Measurements from ENCODE around the gene MMP27.

Gene MMP27

GRCh38 chr11:102704841-102705240 is 728 bp downstream of the MMP27 start:
- peak overlapping the region in 4 of 7 experiments; percentile 1 to 24 (median 14) for H3K4me3 ChIP-seq

DNA sequence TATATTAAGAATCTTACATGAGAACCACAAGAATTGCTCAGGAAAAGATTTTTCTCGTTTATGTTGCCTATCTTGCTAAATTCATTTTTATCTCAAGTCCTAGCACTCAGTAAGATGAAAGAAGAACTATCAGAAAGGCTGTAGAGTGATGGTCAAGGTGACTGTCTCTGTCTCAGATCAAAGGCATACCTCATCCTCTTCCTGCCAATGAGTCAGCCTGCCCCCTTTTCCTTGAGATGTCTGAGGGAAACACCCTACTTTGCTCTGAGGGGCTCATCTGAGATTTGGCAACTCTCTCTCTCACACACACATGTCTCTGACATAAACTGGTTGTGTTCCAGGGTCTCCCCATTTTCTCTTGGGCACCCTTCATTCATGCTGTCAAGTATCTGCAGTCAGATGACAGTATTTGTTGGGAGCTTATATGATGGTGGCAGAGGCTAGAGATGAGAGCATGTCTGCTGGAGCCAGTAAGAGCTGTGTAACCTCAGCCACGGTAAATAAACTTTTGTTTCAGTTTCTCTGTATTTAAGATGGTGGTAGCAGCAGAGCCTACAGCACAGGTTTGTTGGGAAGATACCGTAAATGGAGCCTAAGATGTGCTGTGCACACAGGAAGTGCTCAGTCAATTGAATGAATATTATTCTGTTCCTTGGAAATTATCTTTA is 1.6 kb downstream of the MMP27 start:
- no peak overlapping the region for H3K4me3 ChIP-seq
- H3K27ac ChIP-seq = peak overlapping the region in 4 of 21 experiments; percentile 50 to 68 (median 54)

More at GRCh38 chr11:102704841-102705240, 728 bp downstream of the MMP27 start:
- H3K27ac ChIP-seq = peak overlapping the region in 18 of 21 experiments; percentile 16 to 82 (median 54)

GRCh38 chr11:102695201-102695600 is 10.4 kb downstream of the MMP27 start:
- no peak overlapping the region for H3K4me3 ChIP-seq
- peak overlapping the region in 1 of 21 experiments; percentile 20 for H3K27ac ChIP-seq

DNA sequence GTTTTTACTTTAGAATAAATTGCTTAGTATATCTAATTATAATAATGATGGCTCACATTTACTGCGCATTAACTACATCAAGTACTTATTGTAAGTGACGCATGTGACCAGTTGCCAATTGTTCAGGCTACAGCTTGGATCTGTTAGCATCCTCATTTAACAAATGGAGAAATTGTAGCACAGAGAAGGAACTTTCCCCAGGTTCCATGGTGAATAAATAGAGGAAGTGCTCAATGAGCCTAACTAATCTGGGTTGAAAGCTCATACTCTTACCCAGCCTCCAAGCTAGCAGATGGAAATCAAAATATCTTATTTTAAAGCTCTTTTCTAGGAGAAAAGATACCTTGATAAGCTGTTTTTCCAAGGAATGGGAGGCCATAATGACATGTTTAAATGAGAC is 19.8 kb downstream of the MMP27 start:
- peak overlapping the region in 9 of 21 experiments; percentile 1 to 72 (median 34) for H3K27ac ChIP-seq
- H3K4me3 ChIP-seq = no peak overlapping the region

DNA sequence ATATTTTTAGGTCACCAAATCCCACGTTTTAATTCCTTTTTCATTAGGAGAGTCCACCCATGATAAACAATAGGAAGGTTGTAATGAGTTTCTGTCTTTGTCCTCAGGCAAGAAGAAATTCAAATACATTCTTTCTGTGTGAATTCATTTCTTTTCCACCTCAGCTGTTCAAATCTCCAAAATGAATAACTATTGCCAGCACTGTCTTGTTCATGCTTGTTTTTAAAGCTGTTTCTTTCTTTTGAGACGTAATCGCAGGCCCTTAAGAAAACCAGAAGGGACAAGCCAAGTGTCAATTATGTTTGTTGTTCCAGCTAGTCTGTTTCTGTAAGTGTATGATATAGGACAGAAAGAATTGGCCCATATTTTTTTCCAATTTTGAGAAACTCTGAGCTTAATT is 20.2 kb downstream of the MMP27 start:
- Histone ChIP-seq H3K27ac (peak overlapping the region in 5 of 21 experiments; percentile 2 to 72 (median 31)), H3K4me3 (no peak overlapping the region)

DNA sequence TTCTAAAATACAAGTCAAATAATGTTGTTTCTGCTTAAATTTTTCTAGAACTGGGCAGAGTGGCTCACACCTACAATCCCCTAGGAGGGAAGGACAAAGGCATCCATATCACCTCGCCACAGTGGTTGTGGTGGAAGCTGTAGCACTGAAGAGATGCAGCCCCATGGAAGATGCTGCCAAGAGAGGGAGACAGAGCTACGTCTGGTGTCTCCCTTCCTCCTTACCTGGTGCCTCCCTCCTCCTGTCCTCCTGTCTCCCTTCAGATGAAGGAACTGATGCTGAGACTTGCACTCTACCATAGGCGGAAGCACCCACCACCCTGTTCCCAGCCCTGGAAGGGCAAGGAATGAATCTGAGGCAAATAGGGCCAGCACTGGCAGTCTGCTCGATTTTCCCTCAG is 22.3 kb downstream of the MMP27 start:
- Histone ChIP-seq H3K27ac (peak overlapping the region in 1 of 21 experiments; percentile 1), H3K4me3 (no peak overlapping the region)

GRCh38 chr11:102680945-102681344 is 24.6 kb downstream of the MMP27 start:
- Histone ChIP-seq H3K27ac (peak overlapping the region in 1 of 21 experiments; percentile 24), H3K4me3 (no peak overlapping the region)

GRCh38 chr11:102678022-102678421 is 27.5 kb downstream of the MMP27 start:
- Histone ChIP-seq H3K27ac (no peak overlapping the region), H3K4me3 (no peak overlapping the region)

GRCh38 chr11:102676084-102676483 is 29.5 kb downstream of the MMP27 start:
- no peak overlapping the region for H3K4me3 ChIP-seq
- no peak overlapping the region for H3K27ac ChIP-seq

DNA sequence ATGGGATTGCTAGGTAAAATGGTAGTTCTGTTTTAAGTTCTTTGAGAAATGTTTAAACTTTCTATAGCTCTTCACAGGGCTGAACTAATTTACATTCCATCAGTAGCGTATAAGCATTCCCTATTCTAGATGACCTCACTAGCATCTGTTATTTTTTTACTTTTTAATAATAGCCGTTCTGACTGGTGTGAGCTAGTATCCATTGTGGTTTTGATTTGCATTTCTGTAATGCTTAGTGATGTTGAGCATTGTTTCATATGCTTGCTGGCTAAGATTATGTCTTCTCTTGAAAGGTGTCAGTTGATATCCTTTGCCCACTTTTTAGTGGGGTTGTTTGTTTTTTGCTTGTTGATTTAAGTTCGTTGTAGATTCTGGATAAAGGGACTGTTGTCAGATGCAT is 35.9 kb downstream of the MMP27 start:
- no peak overlapping the region for H3K27ac ChIP-seq
- no peak overlapping the region for H3K4me3 ChIP-seq

GRCh38 chr11:102666331-102666957 is 39.1 kb downstream of the MMP27 start:
- Histone ChIP-seq H3K27ac (no peak overlapping the region), H3K4me3 (no peak overlapping the region)

GRCh38 chr11:102664001-102664752 is 41.4 kb downstream of the MMP27 start:
- Histone ChIP-seq H3K4me3 (no peak overlapping the region), H3K27ac (no peak overlapping the region)

- Histone ChIP-seq H3K27ac (no peak overlapping the region), H3K4me3 (no peak overlapping the region)
Observed at GRCh38 chr11:102662607-102663006, 43.0 kb downstream of the MMP27 start.

DNA sequence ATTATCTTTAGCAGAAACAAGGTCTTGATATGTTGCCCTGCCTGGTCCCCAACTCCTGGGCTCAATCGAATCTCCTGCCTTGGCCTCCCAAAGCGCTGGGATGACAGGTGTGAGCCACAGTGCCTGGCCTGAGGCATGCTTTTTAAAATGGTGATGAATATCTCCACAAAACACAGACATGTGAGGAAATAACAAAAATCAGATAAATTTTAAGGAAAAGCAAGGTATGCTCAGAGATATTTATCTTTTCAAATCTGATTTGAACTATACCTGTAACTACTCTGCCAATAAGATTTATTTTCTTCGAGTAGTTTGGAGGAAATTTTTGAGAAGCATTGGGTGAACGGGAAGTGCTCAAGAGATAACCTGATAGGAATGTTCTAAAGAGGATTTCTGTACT is 44.5 kb downstream of the MMP27 start:
- Histone ChIP-seq H3K4me3 (no peak overlapping the region), H3K27ac (no peak overlapping the region)

- H3K4me3 ChIP-seq = no peak overlapping the region
- H3K27ac ChIP-seq = no peak overlapping the region
Observed at GRCh38 chr11:102656528-102656927, 49.0 kb downstream of the MMP27 start.

GRCh38 chr11:102655547-102655946 is 50.0 kb downstream of the MMP27 start:
- no peak overlapping the region for H3K27ac ChIP-seq

DNA sequence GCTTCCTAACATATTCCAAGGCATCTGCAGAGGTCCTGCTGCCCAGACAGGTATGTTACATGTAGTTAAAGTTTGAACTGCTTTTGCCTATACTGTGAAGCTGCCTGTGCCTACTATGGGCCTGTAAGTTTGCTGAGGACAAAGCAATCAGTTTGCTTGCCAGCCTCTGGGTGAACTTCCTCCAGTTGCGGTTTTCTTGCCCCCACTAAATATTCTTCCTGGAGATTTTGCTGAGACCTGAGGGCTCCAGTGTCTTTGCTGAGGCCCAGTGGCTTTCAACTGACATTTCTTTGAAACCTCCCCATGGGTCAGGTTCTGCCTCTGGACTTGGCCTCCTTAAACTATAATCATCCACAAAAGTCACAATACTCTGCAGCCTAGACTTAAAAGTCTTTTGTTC is 50.8 kb downstream of the MMP27 start:
- no peak overlapping the region for H3K27ac ChIP-seq
- no peak overlapping the region for H3K4me3 ChIP-seq

More at GRCh38 chr11:102655547-102655946, 50.0 kb downstream of the MMP27 start:
- no peak overlapping the region for H3K4me3 ChIP-seq

- no peak overlapping the region for H3K4me3 ChIP-seq
- no peak overlapping the region for H3K27ac ChIP-seq
Observed at GRCh38 chr11:102653744-102654291, 51.8 kb downstream of the MMP27 start.

DNA sequence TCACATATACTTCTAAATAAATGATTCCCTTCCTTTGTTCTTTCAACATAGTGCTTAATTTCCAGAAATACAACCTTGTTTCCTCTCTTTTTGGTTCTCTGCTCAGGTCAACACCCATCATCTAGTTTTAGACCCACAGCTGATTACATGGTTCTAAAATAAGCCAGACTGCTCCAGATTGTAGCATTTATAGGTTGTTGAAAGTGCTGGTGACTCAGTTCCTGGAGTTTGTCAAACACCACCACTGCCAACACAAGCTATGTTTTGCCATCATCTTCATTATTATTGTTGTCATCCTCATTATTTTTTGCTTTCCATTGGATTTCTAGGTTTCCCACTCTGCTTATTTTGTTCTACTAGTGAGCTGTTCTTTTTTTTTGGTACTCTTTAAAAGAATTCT is 58.1 kb downstream of the MMP27 start:
- no peak overlapping the region for H3K27ac ChIP-seq
- H3K4me3 ChIP-seq = no peak overlapping the region

- H3K27ac ChIP-seq = no peak overlapping the region
- no peak overlapping the region for H3K4me3 ChIP-seq
Observed at GRCh38 chr11:102643941-102644340, 61.6 kb downstream of the MMP27 start.

Data from skin epidermis (tissue), 12 donors.